Ramos (cell line): ENCODE measurements around the gene ACER2.

Source experiments
- in situ Hi-C: fragments of 300-500 bp; cut with MboI; formaldehyde crosslinking; loops from one replicate; pipeline ENCODE4 v1.14.3; 2022; ENCODE audit warnings: low sequenced_read_pairs; ENCODE audit not compliant: unreplicated experiment

ACER2 gene

DNA sequence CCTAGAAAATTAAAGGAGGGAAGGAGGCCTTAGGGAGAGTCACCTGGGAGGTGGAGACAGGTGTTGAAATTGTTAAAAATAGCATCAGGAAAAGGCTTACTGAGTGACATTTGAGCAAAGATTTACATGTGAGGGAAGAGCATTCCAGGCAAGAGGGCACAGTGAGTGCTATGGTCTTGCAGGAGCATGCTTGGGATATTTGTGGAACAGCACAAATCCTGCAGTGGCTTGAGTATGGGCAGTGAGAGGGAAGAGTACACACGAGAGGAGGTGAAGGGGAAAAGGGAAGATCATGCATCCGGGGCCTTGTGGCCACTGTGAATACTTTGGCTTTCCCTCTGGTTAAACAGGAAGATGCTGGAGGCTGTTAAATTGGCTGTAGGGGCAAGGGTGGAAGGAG, 36.6 kb downstream of the ACER2 start:
- in situ Hi-C loops = no loop called here

DNA sequence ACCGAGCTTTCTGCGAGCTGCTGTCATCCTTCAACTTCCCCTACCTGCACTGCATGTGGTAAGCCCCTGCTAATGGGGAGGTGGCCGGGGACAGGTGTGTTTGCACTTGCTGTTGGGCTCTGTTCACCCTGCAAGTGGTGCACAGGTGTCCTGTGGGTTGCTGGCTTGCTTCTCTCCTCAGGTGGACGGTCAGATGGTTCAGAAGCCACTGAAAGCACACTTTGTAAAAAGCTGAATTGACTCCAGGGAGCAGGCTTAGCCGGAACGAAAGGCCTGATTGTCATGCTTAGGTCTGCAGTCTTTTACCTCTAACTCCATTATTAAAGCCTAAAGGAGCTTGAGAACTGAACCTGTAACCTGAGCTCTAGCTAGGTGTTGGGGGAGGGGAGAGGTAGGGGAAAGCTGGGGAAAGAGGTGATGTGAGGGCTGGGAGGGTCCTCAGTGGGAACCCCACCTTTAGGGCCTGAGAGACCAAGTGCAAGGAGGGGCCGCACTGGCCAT, 37.6 kb downstream of the ACER2 start:
- in situ Hi-C loops = no loop called here

GRCh38 chr9:19451240-19452087, 42.7 kb downstream of the ACER2 start:
- in situ Hi-C loops = loop anchor here (10.0 kb wide), 1 partner anchor 1197 kb away; no protein-coding TSS in a partner anchor

DNA sequence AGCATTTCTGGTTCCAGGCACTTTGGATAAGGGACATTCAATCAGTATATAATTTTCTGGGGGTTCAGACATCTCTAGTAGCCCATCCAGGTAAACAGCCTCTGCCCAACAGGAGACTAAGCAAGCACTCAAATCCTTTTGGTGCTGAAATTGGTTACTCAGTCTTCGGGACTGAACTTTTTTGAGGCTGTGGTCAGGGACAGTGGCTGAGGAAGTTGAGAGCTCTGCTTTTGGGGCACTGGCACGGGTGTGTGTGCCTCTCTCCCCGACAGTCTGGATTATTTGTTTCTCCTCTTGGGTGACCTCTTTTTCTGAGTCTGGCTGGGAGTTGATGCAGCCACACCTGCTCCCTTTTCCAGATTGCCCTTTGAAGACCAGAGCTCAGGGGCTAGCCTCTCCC, 47.6 kb downstream of the ACER2 start:
- in situ Hi-C loops = loop anchor here (10.0 kb wide), 1 partner anchor 1202 kb away; no protein-coding TSS in a partner anchor

DNA sequence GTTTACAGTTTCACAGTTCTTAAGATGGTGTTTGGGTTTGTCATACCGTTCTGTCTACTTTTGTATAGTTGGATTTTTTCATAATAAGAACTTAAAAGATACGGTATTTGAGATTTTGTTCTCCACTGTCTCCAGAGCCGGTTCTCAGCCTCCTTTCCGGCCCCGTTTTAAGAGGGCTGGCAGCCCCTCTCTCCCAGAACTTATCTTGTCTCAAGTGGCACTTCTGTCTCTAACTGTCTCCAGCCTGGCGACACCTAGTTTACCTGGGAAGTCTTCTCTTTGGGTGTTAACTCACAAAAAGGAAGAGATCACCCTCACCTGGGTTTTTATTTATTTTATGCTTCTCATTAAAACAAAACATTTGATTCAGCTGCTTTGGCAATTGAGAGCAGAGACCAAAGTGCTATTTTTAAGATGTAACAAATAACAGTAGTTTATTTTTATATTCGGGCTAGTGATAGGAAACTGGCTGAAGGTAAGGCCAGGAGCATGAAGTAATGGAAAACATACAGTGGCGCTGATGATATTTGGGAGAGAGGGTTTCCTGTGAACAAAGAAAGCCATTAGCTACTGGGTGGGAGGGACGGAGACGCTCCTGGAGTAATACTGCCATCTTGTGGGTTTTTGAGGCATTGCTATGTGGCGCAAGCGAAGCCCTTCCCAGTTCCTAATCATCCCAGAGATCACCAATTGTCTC, 48.3 kb downstream of the ACER2 start:
- in situ Hi-C loops = loop anchor here (10.0 kb wide), 1 partner anchor 1202 kb away; no protein-coding TSS in a partner anchor

DNA sequence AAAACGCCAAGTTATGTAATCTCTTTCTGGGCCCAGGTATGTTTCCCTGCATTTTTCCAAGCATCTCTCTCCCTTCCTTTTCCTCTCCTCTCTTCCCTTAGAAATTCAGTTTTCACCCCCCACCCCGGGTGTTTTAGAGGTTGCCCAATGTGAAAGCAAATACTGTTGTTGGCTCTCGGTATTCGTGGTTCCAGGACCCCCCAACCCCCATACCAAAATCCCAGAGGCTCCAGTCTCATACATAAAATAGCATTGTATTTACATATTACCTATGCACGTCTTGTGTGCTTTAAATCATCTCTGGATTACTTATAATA, 48.8 kb downstream of the ACER2 start:
- in situ Hi-C loops = loop anchor here (10.0 kb wide), 1 partner anchor 1203 kb away; no protein-coding TSS in a partner anchor

GRCh38 chr9:19460243-19460642, 51.4 kb downstream of the ACER2 start:
- in situ Hi-C loops = no loop called here

- in situ Hi-C loops = no loop called here
Observed at GRCh38 chr9:19461135-19461534, 52.3 kb downstream of the ACER2 start.

GRCh38 chr9:19464061-19464763, 55.4 kb downstream of the ACER2 start:
- in situ Hi-C loops = no loop called here

DNA sequence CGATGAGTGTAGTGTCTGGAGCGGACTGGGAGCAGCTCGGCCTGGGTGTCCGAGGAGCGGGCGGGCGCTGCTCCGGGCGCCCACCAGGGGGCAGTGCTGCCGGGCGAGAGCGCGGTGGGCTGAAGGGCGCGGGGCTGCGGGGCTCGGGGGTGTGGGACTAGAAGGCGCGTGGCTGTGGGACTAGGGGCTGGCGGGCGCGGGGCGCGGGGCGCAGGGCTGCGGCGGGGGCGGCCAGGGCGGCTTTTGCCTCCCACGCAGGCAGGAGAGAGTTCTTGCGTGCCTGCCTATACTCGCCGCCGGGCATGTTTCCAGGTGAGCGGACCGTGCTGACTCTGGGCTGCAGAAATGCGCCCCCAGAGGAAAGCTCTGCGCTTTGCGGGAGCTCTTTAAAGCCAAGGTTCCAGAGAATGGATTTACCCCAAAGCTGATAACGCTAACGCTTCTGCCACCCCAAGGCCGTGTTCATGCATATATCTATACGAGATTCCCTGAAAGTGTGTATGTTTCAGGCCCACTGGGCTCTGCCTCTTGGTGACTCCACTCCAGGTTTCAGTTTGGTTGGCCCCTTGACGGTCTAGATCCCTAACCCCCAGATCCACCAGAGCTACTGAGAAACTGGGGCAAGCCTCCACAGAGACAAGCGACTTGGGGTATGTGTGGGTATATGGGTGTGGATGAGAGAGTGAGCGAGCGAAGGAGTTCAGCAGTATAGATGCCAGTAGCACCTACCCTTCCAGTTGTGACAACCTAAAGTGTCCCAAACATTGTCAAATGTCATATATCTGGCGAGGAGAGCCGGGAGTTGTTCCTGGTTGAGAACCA, 56.2 kb downstream of the ACER2 start:
- in situ Hi-C loops = no loop called here

- in situ Hi-C loops = no loop called here
Observed at GRCh38 chr9:19465586-19466279, 56.9 kb downstream of the ACER2 start.

DNA sequence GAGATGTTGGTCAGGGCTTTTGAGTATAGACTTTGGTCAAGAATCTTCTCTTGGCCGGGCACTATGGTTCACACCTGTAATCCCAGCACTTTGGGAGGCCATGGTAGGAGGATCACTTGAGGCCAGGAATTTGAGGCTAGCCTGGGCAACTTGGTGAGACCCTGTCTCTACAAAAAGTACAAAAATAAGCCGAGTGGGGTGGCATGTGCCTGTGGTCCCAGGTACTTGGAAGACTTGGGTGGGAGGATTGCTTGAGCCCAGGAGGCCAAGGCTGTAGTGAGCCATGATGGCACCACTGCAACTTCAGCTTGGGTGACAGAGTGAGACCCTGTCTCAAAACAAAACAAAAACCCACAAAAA, 57.5 kb downstream of the ACER2 start:
- in situ Hi-C loops = no loop called here

DNA sequence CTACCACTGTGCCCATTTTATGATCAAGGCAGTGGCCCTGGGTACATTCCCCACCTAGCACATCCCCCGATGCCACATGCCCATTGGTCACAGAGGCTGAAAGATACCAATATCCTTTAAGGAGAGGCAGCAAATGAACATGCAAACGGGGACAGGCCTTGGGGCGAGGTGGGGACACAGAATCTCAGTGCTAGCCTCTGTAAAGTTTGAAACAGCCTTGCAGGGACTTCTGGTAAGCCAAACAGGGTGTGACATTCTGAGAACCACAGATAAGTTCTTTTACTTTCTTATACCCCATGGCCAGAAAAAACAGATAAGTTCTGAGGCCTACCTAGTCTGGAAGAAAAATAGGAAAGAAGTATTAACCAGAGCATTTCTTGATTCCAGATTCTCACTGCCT, 60.5 kb downstream of the ACER2 start:
- in situ Hi-C loops = no loop called here

GRCh38 chr9:19470567-19470966, 61.8 kb downstream of the ACER2 start:
- in situ Hi-C loops = no loop called here

DNA sequence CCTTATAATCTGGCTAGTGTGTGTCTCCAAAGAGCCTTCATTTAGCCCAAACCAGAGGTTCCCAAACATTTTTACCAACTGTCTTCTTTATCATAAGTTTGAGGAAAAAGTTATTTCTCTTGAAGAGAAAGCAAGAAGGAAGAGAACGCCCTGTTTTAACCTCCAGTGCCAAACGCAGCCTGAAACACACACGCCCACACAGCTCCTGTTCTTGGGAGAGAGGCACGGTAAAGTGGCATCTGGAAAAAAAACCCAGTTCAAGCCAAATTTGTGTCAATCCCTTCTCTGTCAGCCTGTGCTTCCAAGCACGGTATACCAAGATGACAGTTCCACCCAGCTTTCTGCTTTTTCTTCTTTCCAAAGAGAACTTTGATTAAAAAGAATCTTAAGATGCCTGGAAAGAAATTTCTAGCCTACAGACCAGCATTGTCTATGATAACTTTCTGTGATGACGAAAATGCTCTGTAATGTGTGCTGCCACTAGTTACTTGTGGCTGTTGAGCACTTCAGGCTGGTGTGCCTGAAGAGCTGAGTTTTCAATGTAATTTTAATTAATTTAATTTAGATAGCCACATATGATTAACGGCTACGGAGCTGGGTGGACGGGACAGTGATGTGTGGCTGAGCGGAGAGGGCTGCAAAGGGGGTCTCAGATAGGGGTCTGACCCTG, 62.3 kb downstream of the ACER2 start:
- in situ Hi-C loops = no loop called here

DNA sequence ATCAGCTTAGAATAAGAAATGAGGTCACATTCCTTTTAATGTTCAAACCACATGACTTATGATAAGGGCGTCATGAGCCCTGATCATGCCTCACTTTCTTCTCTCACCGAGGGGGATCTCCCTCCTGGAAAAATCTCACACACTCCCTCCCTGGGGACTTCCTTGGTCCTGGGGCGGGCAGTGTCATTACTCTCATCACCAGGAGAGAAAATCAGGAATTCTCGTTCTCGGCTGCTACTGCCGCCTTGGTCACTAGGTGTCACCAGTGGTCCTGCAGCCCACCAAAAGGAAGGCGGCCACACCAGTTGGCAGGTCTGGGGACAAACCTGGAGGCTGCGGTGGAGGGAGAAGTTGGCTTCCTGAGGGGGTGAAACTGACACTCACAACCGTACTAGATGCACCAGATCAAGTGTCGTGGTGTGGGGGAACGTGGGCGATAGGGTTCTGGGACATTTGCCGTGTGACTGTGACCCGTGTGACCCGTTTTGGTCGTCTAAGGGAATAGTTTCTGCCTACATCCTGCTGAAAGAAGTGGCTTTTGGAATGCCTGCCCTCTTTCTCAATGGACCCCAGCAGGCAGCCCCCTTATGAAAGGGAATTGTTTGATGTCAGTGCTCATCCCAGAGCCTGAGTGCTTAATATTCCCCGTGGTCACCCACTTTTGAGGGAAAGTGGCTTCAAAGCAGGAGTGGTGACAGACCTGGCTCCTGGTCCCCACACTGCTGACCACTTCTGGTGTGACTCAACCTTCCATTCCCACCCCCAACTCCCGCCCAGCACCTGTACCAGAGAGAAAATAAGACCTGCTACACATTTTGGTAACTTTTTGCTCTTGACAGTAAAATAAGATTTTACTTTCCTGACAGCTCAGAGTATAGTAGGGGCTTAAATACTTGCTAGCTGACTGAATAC, 63.2 kb downstream of the ACER2 start:
- in situ Hi-C loops = no loop called here

DNA sequence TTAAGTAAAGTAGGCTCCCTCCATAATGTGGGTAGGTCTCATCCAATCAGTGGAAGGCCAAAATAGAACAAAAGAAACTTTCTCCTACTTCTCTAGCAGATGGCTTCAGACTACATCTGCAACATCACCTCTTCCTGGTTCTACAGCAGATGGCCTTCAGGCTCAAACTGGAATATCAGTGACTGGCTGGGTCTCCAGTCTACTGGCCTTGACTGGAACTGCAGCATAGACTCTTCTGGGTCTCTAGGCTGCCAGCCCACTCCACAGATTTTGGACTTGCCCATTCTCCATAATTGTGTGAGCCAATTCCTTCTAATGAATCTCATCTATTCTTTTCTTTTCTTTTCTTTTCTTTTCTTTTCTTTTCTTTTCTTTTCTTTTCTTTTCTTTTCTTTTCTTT, 64.8 kb downstream of the ACER2 start:
- in situ Hi-C loops = no loop called here

GRCh38 chr9:19479874-19480273, 71.1 kb downstream of the ACER2 start:
- in situ Hi-C loops = no loop called here
